ENCODE measurements around the gene PARP3. TPM values are rescaled to one million over a fixed set of nuclear protein-coding genes. Genes with fewer than 3 reads are reported as not detected.

The PARP3 gene
- total RNA-seq, 1 experiment from 2014 or later = 17.5 TPM

DNA sequence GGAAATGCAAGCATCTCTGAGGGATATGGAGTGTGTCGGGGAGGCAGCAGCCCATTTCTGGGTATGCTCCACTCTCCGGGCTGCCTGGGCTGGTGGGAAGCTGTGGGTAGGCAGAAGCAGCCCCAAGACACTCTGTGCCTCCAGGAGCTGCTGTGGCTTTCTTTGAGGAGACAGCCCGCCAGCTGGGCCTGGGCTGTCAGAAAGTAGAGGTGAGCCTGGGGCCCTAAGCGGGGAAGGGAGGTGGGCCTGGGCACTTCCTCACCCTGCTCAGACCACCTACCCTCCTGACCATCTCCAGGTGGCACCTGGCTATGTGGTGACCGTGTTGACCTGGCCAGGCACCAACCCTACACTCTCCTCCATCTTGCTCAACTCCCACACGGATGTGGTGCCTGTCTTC is 42.9 kb downstream of the PARP3 start:
- Histone ChIP-seq H3K79me2 (ENCODE audit: insufficient read depth, low read length) (peaks cover 12% of the 10 kb centered on the region), H4K20me1 (ENCODE audit: insufficient read depth) (no peaks in the 10 kb centered on the region), H3K9ac (ENCODE audit: low read length) (no peak overlapping the region), H3K4me3 (replicated peaks in 1 of 2; ENCODE audit: low read depth in 1 of 2, low read length in 2 of 2) (no peak overlapping the region), H3K9me2 (ENCODE audit: insufficient read depth) (no peaks in the 10 kb centered on the region), H2AFZ (ENCODE audit: low read depth, low read length, poor library complexity, severe bottlenecking) (no peak overlapping the region), H3K27ac (ENCODE audit: low read depth, low read length) (no peak overlapping the region; the same call in 1 of the 2 replicates), H3K27me3 (ENCODE audit: insufficient read depth, low read length) (no peaks in the 10 kb centered on the region), H3K4me2 (ENCODE audit: low read length) (no peak overlapping the region), H3K4me1 (ENCODE audit: control insufficient read depth in 1 of 2, insufficient read depth in 2 of 2, low read length in 2 of 2) (peaks cover 24 to 56% of the 10 kb centered on the region in 2 experiments), H3K9me3 (ENCODE audit: control insufficient read depth in 1 of 2, insufficient read depth in 1 of 2, low read depth in 1 of 2, low read length in 2 of 2) (no peaks in the 10 kb centered on the region), H3K36me3 (ENCODE audit: control insufficient read depth in 1 of 2, insufficient read depth in 2 of 2, low read length in 2 of 2) (no peaks in the 10 kb centered on the region)
- intact Hi-C loops (cut with micrococcal nuclease) = no loop called here
- CTCF ChIA-PET = no interaction called here
- RAD21 ChIA-PET (ENCODE audit: low non-redundant PET in 1 of 2, low total read pairs in 2 of 2, uncharacterized antibody in 2 of 2, unreplicated experiment in 2 of 2) = no interaction called here
- TF ChIP-seq CEBPB (IDR thresholded peaks at IDR 0.05; ENCODE audit: low read depth) = no peak
- no peak for TF ChIP-seq JUND (IDR thresholded peaks at IDR 0.05)
- TF ChIP-seq, protein P1, sequence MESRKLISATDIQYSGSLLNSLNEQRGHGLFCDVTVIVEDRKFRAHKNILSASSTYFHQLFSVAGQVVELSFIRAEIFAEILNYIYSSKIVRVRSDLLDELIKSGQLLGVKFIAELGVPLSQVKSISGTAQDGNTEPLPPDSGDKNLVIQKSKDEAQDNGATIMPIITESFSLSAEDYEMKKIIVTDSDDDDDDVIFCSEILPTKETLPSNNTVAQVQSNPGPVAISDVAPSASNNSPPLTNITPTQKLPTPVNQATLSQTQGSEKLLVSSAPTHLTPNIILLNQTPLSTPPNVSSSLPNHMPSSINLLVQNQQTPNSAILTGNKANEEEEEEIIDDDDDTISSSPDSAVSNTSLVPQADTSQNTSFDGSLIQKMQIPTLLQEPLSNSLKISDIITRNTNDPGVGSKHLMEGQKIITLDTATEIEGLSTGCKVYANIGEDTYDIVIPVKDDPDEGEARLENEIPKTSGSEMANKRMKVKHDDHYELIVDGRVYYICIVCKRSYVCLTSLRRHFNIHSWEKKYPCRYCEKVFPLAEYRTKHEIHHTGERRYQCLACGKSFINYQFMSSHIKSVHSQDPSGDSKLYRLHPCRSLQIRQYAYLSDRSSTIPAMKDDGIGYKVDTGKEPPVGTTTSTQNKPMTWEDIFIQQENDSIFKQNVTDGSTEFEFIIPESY (IDR thresholded peaks at IDR 0.05; ENCODE audit: extremely low read depth, insufficient replicate concordance, low read length) = no peak
- TF ChIP-seq EZH2 (IDR thresholded peaks at IDR 0.05) = no peak
- no peak for TF ChIP-seq FOSL1 (IDR thresholded peaks at IDR 0.05; ENCODE audit: low read depth)
- no peak for DNase-seq (ENCODE audit: low read depth, low spot score)
- ATAC-seq = no peak
- POLR2A ChIA-PET = interaction anchor here (1.5 to 4.3 kb wide), 3 partner anchors 7 to 44 kb away, joined by 3 to 47 read pairs (median 31); partner anchors contain the start of genes PARP3, RPL29 and RRP9
- BruUV-seq (replicated peaks) = no TSS peak

DNA sequence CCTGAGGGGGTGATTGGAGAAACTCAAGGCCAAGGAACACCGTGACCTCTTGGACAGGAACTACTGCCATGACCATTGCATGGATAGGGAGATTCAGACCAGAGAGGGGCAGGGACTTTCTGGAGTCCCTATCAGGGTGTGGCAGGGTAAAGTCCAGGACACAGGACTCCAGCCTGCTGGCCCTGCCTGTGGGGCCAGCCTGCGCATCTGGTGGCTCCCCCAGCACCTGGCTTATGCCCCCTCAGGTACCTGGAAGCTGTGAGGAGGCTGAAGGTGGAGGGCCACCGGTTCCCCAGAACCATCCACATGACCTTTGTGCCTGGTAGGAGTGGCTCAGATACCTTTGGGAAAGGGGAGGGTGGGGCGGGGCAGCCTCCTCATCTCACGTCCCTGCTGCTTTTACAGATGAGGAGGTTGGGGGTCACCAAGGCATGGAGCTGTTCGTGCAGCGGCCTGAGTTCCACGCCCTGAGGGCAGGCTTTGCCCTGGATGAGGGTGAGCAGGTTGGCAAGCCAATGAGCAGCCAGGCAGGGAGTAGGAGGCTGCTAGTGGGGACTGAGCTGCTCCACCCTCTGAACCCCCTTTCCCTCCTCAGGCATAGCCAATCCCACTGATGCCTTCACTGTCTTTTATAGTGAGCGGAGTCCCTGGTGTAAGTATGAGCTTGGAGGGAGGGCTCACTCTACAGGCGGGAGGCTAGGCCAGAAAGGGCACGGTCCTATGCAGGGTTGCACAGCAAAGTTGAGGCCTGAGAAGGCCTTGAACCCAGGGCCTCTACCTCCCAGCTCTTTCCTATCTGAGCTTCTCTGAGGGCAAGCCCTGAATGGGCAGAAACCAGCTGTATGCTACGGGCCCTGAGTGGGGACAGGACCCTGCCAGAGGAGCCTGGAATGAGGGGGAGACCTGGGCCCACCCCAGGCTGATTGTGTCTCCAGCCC is 44.1 kb downstream of the PARP3 start:
- H3K4me3 ChIP-seq (replicated peaks in 1 of 2; ENCODE audit: low read depth in 1 of 2, low read length in 2 of 2) = no peak overlapping the region
- POLR2A ChIA-PET = interaction anchor here (1.3 kb wide), 1 partner anchor 10 kb away, joined by 3 read pairs; the partner anchor contains the start of gene RPL29
- no peak overlapping the region for H3K9ac ChIP-seq (ENCODE audit: low read length)
- RAD21 ChIA-PET (ENCODE audit: low non-redundant PET in 1 of 2, low total read pairs in 2 of 2, uncharacterized antibody in 2 of 2, unreplicated experiment in 2 of 2) = no interaction called here
- no peaks in the 10 kb centered on the region for H3K9me2 ChIP-seq (ENCODE audit: insufficient read depth)
- TF ChIP-seq YY1 (IDR thresholded peaks at IDR 0.05; ENCODE audit: extremely low read depth, insufficient replicate concordance, low read depth, low read length) = no peak
- TF ChIP-seq EZH2 (IDR thresholded peaks at IDR 0.05) = no peak
- no peak for TF ChIP-seq EZH2phosphoT487 (IDR thresholded peaks at IDR 0.05; ENCODE audit: borderline replicate concordance)
- TF ChIP-seq ELF1 (IDR thresholded peaks at IDR 0.05; ENCODE audit: borderline replicate concordance, low read depth) = no peak
- no peak for TF ChIP-seq ZFX (IDR thresholded peaks at IDR 0.05)
- no peaks in the 10 kb centered on the region for H3K36me3 ChIP-seq (ENCODE audit: control insufficient read depth in 1 of 2, insufficient read depth in 2 of 2, low read length in 2 of 2)
- no TSS peak for BruUV-seq (replicated peaks)
- CTCF ChIA-PET = interaction anchor here (0.6 kb wide), 1 partner anchor 12 kb away, joined by 3 read pairs; the partner anchor contains the start of gene ABHD14B
- peaks cover 3% of the 10 kb centered on the region for H3K79me2 ChIP-seq (ENCODE audit: insufficient read depth, low read length)
- intact Hi-C loops (cut with micrococcal nuclease) = no loop called here
- ATAC-seq (no peak), DNase-seq (ENCODE audit: low read depth, low spot score) (no peak)
- peak overlapping the region; percentile 41 for H3K4me2 ChIP-seq (ENCODE audit: low read length)
- peaks cover 20 to 54% of the 10 kb centered on the region in 2 experiments for H3K4me1 ChIP-seq (ENCODE audit: control insufficient read depth in 1 of 2, insufficient read depth in 2 of 2, low read length in 2 of 2)
- H2AFZ ChIP-seq (ENCODE audit: low read depth, low read length, poor library complexity, severe bottlenecking) = no peak overlapping the region
- no peaks in the 10 kb centered on the region for H3K27me3 ChIP-seq (ENCODE audit: insufficient read depth, low read length)
- H3K9me3 ChIP-seq (ENCODE audit: control insufficient read depth in 1 of 2, insufficient read depth in 1 of 2, low read depth in 1 of 2, low read length in 2 of 2) = no peaks in the 10 kb centered on the region
- no peak overlapping the region for H3K27ac ChIP-seq (ENCODE audit: low read depth, low read length)
- no peaks in the 10 kb centered on the region for H4K20me1 ChIP-seq (ENCODE audit: insufficient read depth)
